Activated CD8-positive, alpha-beta T cell treated with anti-CD3 and anti-CD28 coated beads for 36 hours (primary cell): ENCODE measurements around the gene PDE6D. TPM values are rescaled to one million over a fixed set of nuclear protein-coding genes. Genes with fewer than 3 reads are reported as not detected.

Source experiments
- ATAC-seq: fragments of 200-7000 bp; cut with Tn5 transposase; one replicate; pipeline ENCODE4 v1.10.0; 2021; ENCODE audit warnings: mild to moderate bottlenecking, moderate library complexity
- CTCF ChIA-PET: fragments of 350-600 bp; sonication (Branson Sonifier 250); formaldehyde crosslinking; loops from one replicate; lab custom pipeline; 2021; ENCODE audit warnings: antibody characterized with exemption; lab: Charles Lee
- POLR2A ChIA-PET: fragments of 350-600 bp; sonication (Branson Sonifier 250); formaldehyde crosslinking; loops from one replicate; lab custom pipeline; 2021; ENCODE audit warnings: antibody characterized with exemption; lab: Charles Lee
- DNase-seq: peaks from one replicate; pipeline ENCODE4 v3.0.0-alpha.2; 2020
- H3K27ac Mint-ChIP-seq: one replicate; pipeline ENCODE4 v1.8.0; 2021; ENCODE audit warnings: mild to moderate bottlenecking, mixed read lengths
- H3K27me3 Mint-ChIP-seq: one replicate; pipeline ENCODE4 v1.8.0; 2021; ENCODE audit warnings: mixed read lengths
- H3K36me3 Mint-ChIP-seq: one replicate; pipeline ENCODE4 v1.8.0; 2021; ENCODE audit warnings: low read depth, mixed read lengths
- H3K4me1 Mint-ChIP-seq: one replicate; pipeline ENCODE4 v1.8.0; 2021; ENCODE audit warnings: low read depth, mixed read lengths
- H3K4me3 Mint-ChIP-seq: one replicate; pipeline ENCODE4 v1.8.0; 2021; ENCODE audit warnings: mild to moderate bottlenecking, moderate library complexity, mixed read lengths
- H3K9me3 Mint-ChIP-seq: one replicate; pipeline ENCODE4 v1.8.0; 2021; ENCODE audit warnings: mixed read lengths
- CTCF ChIP-seq: fragments of 200-600 bp; IDR thresholded peaks from one replicate; pipeline ENCODE4 v1.8.0; 2022; ENCODE audit warnings: antibody characterized with exemption, mild to moderate bottlenecking
- intact Hi-C: fragments of 100-400 bp; cut with micrococcal nuclease; formaldehyde crosslinking; loops from one replicate; pipeline ENCODE4 v1.10.0; 2022
- total RNA-seq, 2 experiments: library from RNA; stranded (reverse); gene quantifications; one replicate each; pipeline ENCODE4 v1.2.3, GENCODE V29; 2021

PDE6D gene
- total RNA-seq, 2 experiments from 2014 or later, result 22.8 to 23.5 TPM

- peak within 1 kb of the TSS; percentile 99 for H3K4me3 Mint-ChIP-seq
- ChIA-PET POLR2A (interaction anchor here (0.6 to 8.1 kb wide), 21 partner anchors 8 to 249 kb away, joined by 3 to 166 read pairs (median 4); partner anchors contain the start of genes COPS7B and NCL), CTCF (interaction anchor here (1.8 to 8.6 kb wide), 5 partner anchors 21 to 226 kb away, joined by 4 to 85 read pairs (median 36); no protein-coding TSS in a partner anchor)
- TF ChIP-seq CTCF, result no peak
- peak within 1 kb of the TSS; percentile 100 for H3K27ac Mint-ChIP-seq
- no peaks in the 10 kb centered on the region for H3K9me3 Mint-ChIP-seq
- peaks cover 46% of the 10 kb centered on the region for H3K36me3 Mint-ChIP-seq
- peaks cover 28% of the 10 kb centered on the region for H3K4me1 Mint-ChIP-seq
- DNase-seq (peak; percentile 100), ATAC-seq (peak; percentile 71)
- intact Hi-C loops, result loop anchor here (2.0 to 5.0 kb wide), 2 partner anchors 31 to 246 kb away; partner anchors contain the start of gene NCL
- H3K27me3 Mint-ChIP-seq, result peaks cover 2% of the 10 kb centered on the region
Observed at GRCh38 chr2:231707927-231708772, 72.9 kb downstream of the PDE6D start, which contains the start of gene PTMA. Gene PTMA (plus strand): TSS chr2:231708525. CDS start chr2:231708707, 182 bp downstream.

DNA sequence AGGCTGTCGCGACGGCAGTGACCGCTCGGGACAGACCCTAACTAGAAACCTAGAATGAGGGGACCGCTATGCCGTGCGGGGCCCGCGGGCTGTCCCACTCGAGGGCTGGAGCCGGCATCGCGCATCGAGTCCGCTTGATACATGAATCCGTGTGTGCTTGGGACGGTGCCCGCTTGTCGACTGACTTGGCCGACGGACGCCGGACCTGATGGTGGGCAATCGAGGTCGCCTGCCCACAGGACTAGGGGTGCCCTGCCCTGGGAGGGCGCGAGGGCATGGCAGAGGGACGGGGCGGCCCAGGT, 73.5 kb downstream of the PDE6D start:
- peaks cover 44% of the 10 kb centered on the region for H3K36me3 Mint-ChIP-seq
- intact Hi-C loops, result loop anchor here (2.0 to 5.0 kb wide), 2 partner anchors 31 to 245 kb away; partner anchors contain the start of gene NCL
- H3K27ac Mint-ChIP-seq, result peak overlapping the region; percentile 100
- H3K4me1 Mint-ChIP-seq, result peaks cover 26% of the 10 kb centered on the region
- peak overlapping the region; percentile 96 for H3K4me3 Mint-ChIP-seq
- ATAC-seq, result no peak
- no peak for TF ChIP-seq CTCF
- H3K9me3 Mint-ChIP-seq, result no peaks in the 10 kb centered on the region
- POLR2A ChIA-PET, result interaction anchor here (0.8 to 8.1 kb wide), 16 partner anchors 7 to 245 kb away, joined by 3 to 166 read pairs (median 10); partner anchors contain the start of genes COPS7B and NCL
- peak; percentile 69 for DNase-seq
- CTCF ChIA-PET, result interaction anchor here (0.6 to 8.6 kb wide), 15 partner anchors 10 to 243 kb away, joined by 3 to 85 read pairs (median 4); partner anchors contain the start of gene NCL
- peaks cover 2% of the 10 kb centered on the region for H3K27me3 Mint-ChIP-seq

DNA sequence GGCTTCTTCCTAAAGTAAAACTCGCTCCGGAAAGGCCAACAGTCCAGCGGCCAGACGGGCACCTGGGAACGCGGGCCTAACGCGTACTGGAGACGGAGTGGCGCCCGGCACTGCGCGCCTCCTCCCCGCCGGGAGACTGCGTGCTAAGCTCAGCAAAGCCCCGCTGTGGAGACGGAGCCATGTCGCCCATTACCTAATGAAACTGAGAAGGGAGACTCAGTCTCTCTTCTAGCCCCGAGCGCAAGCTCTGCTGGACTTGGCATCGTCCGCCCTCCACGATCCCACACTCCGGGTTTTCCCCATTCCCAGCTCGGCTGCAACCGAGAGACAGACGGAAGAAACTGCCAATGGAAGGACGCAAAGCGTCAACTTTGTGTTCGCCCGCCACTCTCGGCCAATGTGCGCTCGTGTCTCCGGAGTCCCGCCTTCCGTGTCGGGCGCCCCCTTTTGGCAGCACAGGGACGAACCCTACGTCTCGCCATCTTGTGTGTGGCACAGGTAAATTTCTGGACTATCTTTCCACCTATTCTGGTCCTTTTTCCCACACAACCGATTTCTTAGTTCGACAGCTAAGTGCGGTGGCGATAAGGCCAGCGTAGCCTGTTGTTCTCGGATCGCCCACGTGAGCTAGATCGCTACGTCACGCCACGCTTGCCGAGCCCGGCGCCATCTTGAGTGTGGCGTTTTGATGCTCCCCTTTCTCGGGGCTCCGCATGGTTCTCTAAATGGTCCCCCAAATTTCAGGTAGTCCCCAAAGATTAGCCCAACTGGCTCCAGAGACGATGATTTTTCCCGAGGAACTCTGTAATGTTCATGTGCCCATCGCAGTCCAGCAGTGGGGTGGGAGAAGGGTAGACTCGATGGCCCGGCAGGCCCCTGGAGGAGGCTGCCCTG, 74.1 kb downstream of the PDE6D start:
- Mint-ChIP-seq H3K27me3 (peaks cover 2% of the 10 kb centered on the region), H3K36me3 (peaks cover 38% of the 10 kb centered on the region), H3K4me3 (peak overlapping the region; percentile 96), H3K27ac (peak overlapping the region; percentile 100), H3K4me1 (peaks cover 20% of the 10 kb centered on the region), H3K9me3 (no peaks in the 10 kb centered on the region)
- POLR2A ChIA-PET, result interaction anchor here (0.7 to 8.1 kb wide), 17 partner anchors 8 to 613 kb away, joined by 3 to 166 read pairs (median 10); partner anchors contain the start of genes COPS7B and NCL
- TF ChIP-seq CTCF, result peak; percentile 77
- DNase-seq, result peak; percentile 98
- CTCF ChIA-PET, result interaction anchor here (0.6 to 8.6 kb wide), 23 partner anchors 9 to 242 kb away, joined by 3 to 85 read pairs (median 4); partner anchors contain the start of genes COPS7B and NCL
- peak; percentile 62 for ATAC-seq
- intact Hi-C loops, result loop anchor here (2.0 to 5.0 kb wide), 2 partner anchors 30 to 245 kb away; partner anchors contain the start of gene NCL

GRCh38 chr2:231704017-231704416, 77.1 kb downstream of the PDE6D start:
- DNase-seq (no peak), ATAC-seq (no peak)
- POLR2A ChIA-PET, result interaction anchor here (2.8 to 8.1 kb wide), 2 partner anchors 19 to 93 kb away, joined by 9 to 166 read pairs; no protein-coding TSS in a partner anchor
- TF ChIP-seq CTCF, result no peak
- H3K27ac Mint-ChIP-seq, result no peak overlapping the region
- peaks cover 15% of the 10 kb centered on the region for H3K36me3 Mint-ChIP-seq
- peaks cover 2% of the 10 kb centered on the region for H3K27me3 Mint-ChIP-seq
- H3K4me3 Mint-ChIP-seq, result no peak overlapping the region
- CTCF ChIA-PET, result interaction anchor here (1.0 to 8.6 kb wide), 7 partner anchors 9 to 92 kb away, joined by 3 to 85 read pairs (median 4); no protein-coding TSS in a partner anchor
- peaks cover 14% of the 10 kb centered on the region for H3K4me1 Mint-ChIP-seq
- H3K9me3 Mint-ChIP-seq, result no peaks in the 10 kb centered on the region
- intact Hi-C loops, result no loop called here
